ENCODE results near the gene RASA3.

The RASA3 gene

GRCh38 chr13:113974304-113975281 lies 157.8 kb downstream of the RASA3 start:
- TF ChIP-seq CTCF (IDR thresholded peaks at IDR 0.05; ENCODE audit: low read depth, low read length) = no peak
- no peak overlapping the region for H3K4me3 ChIP-seq (ENCODE audit: low read depth, low read length)

- H3K4me3 ChIP-seq (ENCODE audit: low read depth, low read length) = no peak within 1 kb of the TSS
- no peak for TF ChIP-seq CTCF (IDR thresholded peaks at IDR 0.05; ENCODE audit: low read depth, low read length)
These were observed 158.9 kb downstream of the RASA3 start, which contains the start of gene C13orf46 for GRCh38 chr13:113973218-113974164. Gene C13orf46, minus strand, starts transcription at chr13:113974076. Its CDS starts 79 bp downstream, at chr13:113973997.

- no peak for TF ChIP-seq CTCF (IDR thresholded peaks at IDR 0.05; ENCODE audit: low read depth, low read length)
These were observed 159.8 kb downstream of the RASA3 start for GRCh38 chr13:113972451-113973217.

GRCh38 chr13:113971471-113972231 lies 160.8 kb downstream of the RASA3 start:
- no peak for TF ChIP-seq CTCF (IDR thresholded peaks at IDR 0.05; ENCODE audit: low read depth, low read length)

More at GRCh38 chr13:113972451-113973217, 159.8 kb downstream of the RASA3 start:
- H3K4me3 ChIP-seq (ENCODE audit: low read depth, low read length) = no peak overlapping the region

GRCh38 chr13:113970810-113971470 lies 161.5 kb downstream of the RASA3 start:
- no peak for TF ChIP-seq CTCF (IDR thresholded peaks at IDR 0.05; ENCODE audit: low read depth, low read length)

More at GRCh38 chr13:113971471-113972231, 160.8 kb downstream of the RASA3 start:
- no peak overlapping the region for H3K4me3 ChIP-seq (ENCODE audit: low read depth, low read length)

More at GRCh38 chr13:113970810-113971470, 161.5 kb downstream of the RASA3 start:
- no peak overlapping the region for H3K4me3 ChIP-seq (ENCODE audit: low read depth, low read length)
